Aorta (tissue), 5 donors: ENCODE measurements around the gene TGFBI. TPM values are rescaled to one million over a fixed set of nuclear protein-coding genes. Genes with fewer than 3 reads are reported as not detected.

Source experiments
- ATAC-seq: fragments of 200-7000 bp; cut with Tn5 transposase; one replicate; pipeline ENCODE4 v1.9.1; 2022; ENCODE audit warnings: moderate library complexity; ENCODE audit not compliant: low FRiP score
- DNase-seq, 2 donors: peaks; one replicate each; pipeline ENCODE4 v3.0.0-alpha.2; 2020
- H3K27ac ChIP-seq, 2 donors: one replicate each; pipeline ENCODE4 v1.5.1; 2013; ENCODE audit warnings: low read length in 2 of 2, mild to moderate bottlenecking in 2 of 2, moderate library complexity in 2 of 2, control low read depth in 1 of 2, inconsistent platforms in 1 of 2, low read depth in 1 of 2
- H3K27me3 ChIP-seq, 2 donors: one replicate each; pipeline ENCODE4 v1.6.1; 2013; ENCODE audit warnings: control low read depth in 1 of 2, low read length in 1 of 2, mild to moderate bottlenecking in 1 of 2, moderate library complexity in 1 of 2; ENCODE audit not compliant: insufficient read depth in 2 of 2, control insufficient read depth in 1 of 2
- H3K36me3 ChIP-seq, 2 donors: one replicate each; pipeline ENCODE4 v1.6.1; 2013; ENCODE audit warnings: control low read depth in 1 of 2, low read length in 1 of 2, mild to moderate bottlenecking in 1 of 2; ENCODE audit not compliant: insufficient read depth in 2 of 2, control insufficient read depth in 1 of 2
- H3K4me1 ChIP-seq, 2 donors: one replicate each; pipeline ENCODE4 v1.6.1; 2013; ENCODE audit warnings: low read length in 2 of 2, control low read depth in 1 of 2, mild to moderate bottlenecking in 1 of 2, moderate library complexity in 1 of 2; ENCODE audit not compliant: insufficient read depth in 2 of 2, control insufficient read depth in 1 of 2
- H3K4me3 ChIP-seq, 2 donors: one replicate each; pipeline ENCODE4 v1.5.1; 2013; ENCODE audit warnings: low read length in 2 of 2, control low read depth in 1 of 2, mild to moderate bottlenecking in 1 of 2
- H3K9me3 ChIP-seq: one replicate; pipeline ENCODE4 v1.6.1; 2013; ENCODE audit warnings: mild to moderate bottlenecking, low read length; ENCODE audit not compliant: control insufficient read depth
- WGBS, 2 donors: extraction: QIAGEN DNeasy Blood & Tissue Kit; methylation state at CpG; one replicate each; pipeline ENCODE4 v1.1.7; 2013; 5-methylcytosine and 5-hydroxymethylcytosine counted together
- intact Hi-C, 2 donors: fragments of 100-400 bp; cut with DNase I; formaldehyde crosslinking; loops; one replicate each; pipeline versions ENCODE4 v1.14.2 to v1.15.0; 2022
- polyA plus RNA-seq, 2 donors: library from polyadenylated mRNA; stranded (reverse); fragments of 200-250 nt; gene quantifications; one replicate each; pipeline ENCODE4 v1.2.3, GENCODE V29; 2013
- total RNA-seq, 2 donors: library from RNA; stranded (reverse); fragmentation: NEBNext Ultra II Directional; extraction: Animal tissue kit (Norgen Biotek cat#: 25700); gene quantifications; one replicate each; pipeline ENCODE4 v1.2.1, GENCODE V29; 2021
- donor health status: healthy with polysubstance abuse.
- donor health status: Bipolar disorder and iron deficiency.
- donor health status: DM: no; HTN: no; CAD: no.
- donor health status: DM: no; HTN: no; CAD: no.
- donor health status: DM: yes; HTN: yes; CAD: no.

The TGFBI gene
- total and polyA plus RNA-seq, 4 donors = 83.3 to 335 (median 207) TPM

GRCh38 chr5:135998889-135999288, 29.9 kb upstream of the TGFBI start:
- Histone ChIP-seq H3K9me3 (no peaks in the 10 kb centered on the region), H3K36me3 (no peaks in the 10 kb centered on the region), H3K27me3 (no peaks in the 10 kb centered on the region), H3K4me3 (no peak overlapping the region), H3K27ac (no peak overlapping the region), H3K4me1 (no peaks in the 10 kb centered on the region)
- ATAC-seq = no peak
- DNase-seq = no peak
- WGBS, 2 donors = 88 to 94% methylated on average over 6 of the region's 6 CpGs
- intact Hi-C loops = no loop called here

GRCh38 chr5:135999406-136000139, 29.2 kb upstream of the TGFBI start:
- 83 to 87% methylated on average over 8 of the region's 8 CpGs for WGBS, 2 donors

GRCh38 chr5:136000147-136000546, 28.6 kb upstream of the TGFBI start:
- H3K4me3 ChIP-seq = no peak overlapping the region
- no peak overlapping the region for H3K27ac ChIP-seq
- H3K36me3 ChIP-seq = no peaks in the 10 kb centered on the region
- no peaks in the 10 kb centered on the region for H3K9me3 ChIP-seq
- intact Hi-C loops = no loop called here
- DNase-seq (no peak), ATAC-seq (no peak)
- H3K27me3 ChIP-seq = no peaks in the 10 kb centered on the region
- 98% methylated on average over 2 of the region's 2 CpGs for WGBS, 2 donors
- no peaks in the 10 kb centered on the region for H3K4me1 ChIP-seq

More at GRCh38 chr5:135999406-136000139, 29.2 kb upstream of the TGFBI start:
- H3K4me3 ChIP-seq = no peak overlapping the region
- DNase-seq = no peak
- H3K27me3 ChIP-seq = no peaks in the 10 kb centered on the region
- no peak overlapping the region for H3K27ac ChIP-seq
- no peaks in the 10 kb centered on the region for H3K9me3 ChIP-seq
- H3K36me3 ChIP-seq = no peaks in the 10 kb centered on the region
- H3K4me1 ChIP-seq = no peaks in the 10 kb centered on the region
- intact Hi-C loops = no loop called here
- ATAC-seq = no peak

GRCh38 chr5:136000932-136001331, 27.9 kb upstream of the TGFBI start:
- intact Hi-C loops = no loop called here
- H3K4me3 ChIP-seq = no peak overlapping the region
- ATAC-seq (no peak), DNase-seq (no peak)
- H3K36me3 ChIP-seq = no peaks in the 10 kb centered on the region
- no peak overlapping the region for H3K27ac ChIP-seq
- H3K4me1 ChIP-seq = no peaks in the 10 kb centered on the region
- WGBS, 2 donors = 91 to 92% methylated on average over 3 of the region's 3 CpGs
- no peaks in the 10 kb centered on the region for H3K27me3 ChIP-seq
- H3K9me3 ChIP-seq = no peaks in the 10 kb centered on the region

GRCh38 chr5:136001466-136001981, 27.3 kb upstream of the TGFBI start:
- Histone ChIP-seq H3K36me3 (no peaks in the 10 kb centered on the region), H3K27ac (no peak overlapping the region), H3K4me1 (no peaks in the 10 kb centered on the region), H3K9me3 (no peaks in the 10 kb centered on the region), H3K27me3 (no peaks in the 10 kb centered on the region), H3K4me3 (no peak overlapping the region)
- intact Hi-C loops = no loop called here
- 74 to 87% methylated on average over 5 of the region's 5 CpGs for WGBS, 2 donors
- DNase-seq (no peak), ATAC-seq (no peak)

GRCh38 chr5:136004436-136004835, 24.4 kb upstream of the TGFBI start:
- DNase-seq = no peak
- no peaks in the 10 kb centered on the region for H3K27me3 ChIP-seq
- no peaks in the 10 kb centered on the region for H3K36me3 ChIP-seq
- no peaks in the 10 kb centered on the region for H3K4me1 ChIP-seq
- H3K9me3 ChIP-seq = no peaks in the 10 kb centered on the region
- 96 to 97% methylated on average over 3 of the region's 3 CpGs for WGBS, 2 donors
- no peak overlapping the region for H3K4me3 ChIP-seq
- no peak for ATAC-seq
- intact Hi-C loops = no loop called here
- no peak overlapping the region for H3K27ac ChIP-seq

GRCh38 chr5:136005476-136005875, 23.3 kb upstream of the TGFBI start:
- Histone ChIP-seq H3K36me3 (no peaks in the 10 kb centered on the region), H3K27me3 (no peaks in the 10 kb centered on the region), H3K9me3 (no peaks in the 10 kb centered on the region), H3K4me1 (no peaks in the 10 kb centered on the region), H3K4me3 (no peak overlapping the region), H3K27ac (no peak overlapping the region)
- no peak for DNase-seq
- ATAC-seq = no peak
- WGBS, 2 donors = 76 to 79% methylated on average over 9 of the region's 9 CpGs
- intact Hi-C loops = no loop called here

GRCh38 chr5:136006164-136006563, 22.6 kb upstream of the TGFBI start:
- no peaks in the 10 kb centered on the region for H3K36me3 ChIP-seq
- ATAC-seq (peak; percentile 50), DNase-seq (no peak)
- H3K9me3 ChIP-seq = no peaks in the 10 kb centered on the region
- H3K27ac ChIP-seq = no peak overlapping the region
- H3K27me3 ChIP-seq = no peaks in the 10 kb centered on the region
- H3K4me1 ChIP-seq = no peaks in the 10 kb centered on the region
- 76 to 81% methylated on average over 11 of the region's 11 CpGs for WGBS, 2 donors
- intact Hi-C loops = no loop called here
- no peak overlapping the region for H3K4me3 ChIP-seq

- DNase-seq = no peak
- WGBS, 2 donors = 86% methylated on average over 7 of the region's 7 CpGs
- peak; percentile 78 for ATAC-seq
- Histone ChIP-seq H3K4me3 (no peak overlapping the region), H3K27ac (no peak overlapping the region), H3K4me1 (no peaks in the 10 kb centered on the region), H3K36me3 (no peaks in the 10 kb centered on the region), H3K27me3 (no peaks in the 10 kb centered on the region), H3K9me3 (no peaks in the 10 kb centered on the region)
- intact Hi-C loops = no loop called here
These were observed 22.0 kb upstream of the TGFBI start for GRCh38 chr5:136006761-136007251.
